ENCODE measurements around the gene ANKS6. TPM values are rescaled to one million over a fixed set of nuclear protein-coding genes. Genes with fewer than 3 reads are reported as not detected.
"Not testable (repeated sequence)": the region's sequence is repeated elsewhere in the genome, so short reads cannot be mapped to it uniquely, and the experiment has no call there.

Gene ANKS6
- total RNA-seq, 2 experiments from 2014 or later, result 15.8 to 17.4 TPM

DNA sequence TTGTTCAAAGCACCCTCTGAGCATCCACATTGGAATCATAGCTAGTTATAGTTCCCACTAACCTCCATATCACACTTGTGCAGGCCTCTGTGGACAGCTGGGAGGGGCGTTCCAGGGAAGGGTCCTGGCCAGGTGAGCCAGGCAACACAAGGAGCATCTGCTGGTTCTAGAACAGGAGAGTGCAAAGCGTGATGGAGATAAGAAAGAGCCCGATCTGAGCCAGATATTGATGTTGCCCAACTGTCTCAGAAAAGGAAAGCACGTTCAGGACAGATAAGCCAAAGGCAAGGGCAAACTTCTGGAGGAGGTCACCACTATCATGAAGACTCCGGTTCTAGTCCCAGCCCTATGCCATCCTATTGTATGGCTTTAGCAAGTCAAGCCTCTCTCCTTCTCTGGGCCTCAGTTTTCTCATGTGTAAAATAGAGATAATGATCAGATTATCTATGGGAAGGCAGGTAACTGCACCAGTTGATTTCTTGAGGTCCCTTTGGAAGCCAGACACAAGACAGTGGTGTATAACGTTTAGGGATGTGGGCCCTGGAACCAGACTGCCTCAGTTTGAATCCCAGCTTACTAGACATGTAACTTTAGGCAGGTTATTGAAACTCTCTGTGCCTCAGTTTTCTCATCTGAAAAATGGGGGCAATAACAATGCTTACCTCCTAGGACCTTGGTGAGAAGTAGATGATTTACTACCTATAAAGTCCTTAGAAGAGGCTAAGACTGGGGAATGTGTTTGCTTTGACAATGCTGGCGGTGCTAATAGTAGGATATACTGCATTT, 107.5 kb downstream of the ANKS6 start:
- no peaks in the 10 kb centered on the region for H3K4me1 Mint-ChIP-seq
- ChIA-PET CTCF (interaction anchor here (0.7 kb wide), 1 partner anchor 51 kb away, joined by 3 read pairs; no protein-coding TSS in a partner anchor), POLR2A (no interaction called here)
- intact Hi-C loops (cut with DNase I, micrococcal nuclease), result no loop called here
- no peaks in the 10 kb centered on the region for H3K9me3 Mint-ChIP-seq (ENCODE audit: low read depth)
- H3K27ac Mint-ChIP-seq, result no peak overlapping the region
- H3K36me3 Mint-ChIP-seq (ENCODE audit: low read depth), result no peaks in the 10 kb centered on the region
- H3K27me3 Mint-ChIP-seq, result no peaks in the 10 kb centered on the region
- ATAC-seq, result no peak
- no peak overlapping the region for H3K4me3 Mint-ChIP-seq
- DNase-seq, result no peak

- ATAC-seq (no peak), DNase-seq (no peak)
- no peak overlapping the region for H3K4me3 Mint-ChIP-seq
- ChIA-PET POLR2A (no interaction called here), CTCF (no interaction called here)
- intact Hi-C loops (cut with DNase I, micrococcal nuclease), result no loop called here
- H3K27ac Mint-ChIP-seq, result no peak overlapping the region
- H3K36me3 Mint-ChIP-seq (ENCODE audit: low read depth), result no peaks in the 10 kb centered on the region
- H3K4me1 Mint-ChIP-seq, result no peaks in the 10 kb centered on the region
- no peaks in the 10 kb centered on the region for H3K9me3 Mint-ChIP-seq (ENCODE audit: low read depth)
- no peaks in the 10 kb centered on the region for H3K27me3 Mint-ChIP-seq
Observed at GRCh38 chr9:98687911-98688310, 108.4 kb downstream of the ANKS6 start.

DNA sequence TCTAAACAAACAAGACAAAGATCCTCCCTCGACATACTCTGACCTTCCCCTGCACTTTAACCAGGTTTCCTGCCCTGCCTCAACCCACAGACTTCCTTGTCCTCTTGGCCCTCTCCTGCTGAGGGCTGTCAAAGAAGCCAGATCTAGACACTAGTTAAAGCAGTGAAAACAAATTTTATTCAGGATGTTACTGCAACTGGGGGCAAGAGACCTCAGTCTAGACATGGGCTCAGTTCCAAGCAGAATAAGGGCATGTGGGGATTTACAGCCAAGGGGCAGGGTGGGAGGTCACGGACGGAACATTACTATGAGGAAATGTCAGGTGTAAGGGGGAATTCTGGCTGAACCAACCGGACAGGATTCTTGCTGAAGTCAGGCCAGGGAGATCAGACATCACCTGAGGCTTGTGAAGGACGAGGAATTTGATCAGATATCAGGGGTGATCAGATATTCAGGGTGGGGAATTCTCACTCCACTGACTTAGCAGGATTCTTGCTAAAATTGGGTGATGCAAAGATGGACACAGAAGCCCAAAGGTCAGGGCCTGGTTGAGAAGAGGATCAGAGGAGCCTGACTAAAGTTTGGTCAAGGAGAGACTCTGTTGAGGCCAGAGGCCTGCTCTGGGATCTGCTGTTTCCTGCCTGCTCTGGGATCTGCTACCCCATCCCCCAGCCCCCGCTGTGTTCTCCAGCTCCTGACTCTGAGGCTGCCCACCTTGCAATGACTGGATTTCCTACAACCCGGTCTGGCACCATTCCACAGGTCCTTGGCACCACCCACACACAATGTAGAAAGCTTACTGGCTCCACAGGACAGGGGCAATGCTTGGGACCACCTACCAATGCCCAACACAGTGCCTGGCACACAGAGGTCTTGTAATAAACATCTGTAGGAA, 109.1 kb downstream of the ANKS6 start:
- ATAC-seq (no peak), DNase-seq (no peak)
- Mint-ChIP-seq H3K4me3 (no peak overlapping the region), H3K27me3 (no peaks in the 10 kb centered on the region), H3K27ac (no peak overlapping the region), H3K36me3 (ENCODE audit: low read depth) (no peaks in the 10 kb centered on the region), H3K4me1 (no peaks in the 10 kb centered on the region), H3K9me3 (ENCODE audit: low read depth) (no peaks in the 10 kb centered on the region)
- intact Hi-C loops (cut with DNase I, micrococcal nuclease), result no loop called here
- ChIA-PET POLR2A (no interaction called here), CTCF (no interaction called here)

GRCh38 chr9:98684816-98685215, 111.5 kb downstream of the ANKS6 start:
- H3K4me3 Mint-ChIP-seq; H3K36me3 Mint-ChIP-seq (ENCODE audit: low read depth); DNase-seq; ATAC-seq; intact Hi-C loops (cut with DNase I, micrococcal nuclease); H3K27me3 Mint-ChIP-seq; POLR2A ChIA-PET; H3K27ac Mint-ChIP-seq; H3K9me3 Mint-ChIP-seq (ENCODE audit: low read depth); H3K4me1 Mint-ChIP-seq: not testable (repeated sequence)
- CTCF ChIA-PET, result interaction anchor here (0.9 to 1.1 kb wide), 2 partner anchors 10 to 36 kb away, joined by 3 to 4 read pairs; no protein-coding TSS in a partner anchor

Other genes starting within 250 kb of the ANKS6 start
- not detected for gene GABBR2, start 87.6 kb downstream of the ANKS6 start, total RNA-seq
- 10 to 100 TPM; 10.2 to 12.7 TPM for gene GALNT12, start 11.1 kb upstream of the ANKS6 start, total RNA-seq
- gene COL15A1, start 147.4 kb upstream of the ANKS6 start, total RNA-seq, result not detected

Data from activated CD4-positive, alpha-beta T cell treated with anti-CD3 and anti-CD28 coated beads for 36 hours (primary cell).